ENCODE results near the gene KIF1A. TPM values are rescaled to one million over a fixed set of nuclear protein-coding genes. Genes with fewer than 3 reads are reported as not detected.

Gene KIF1A
- 0.89 TPM for total RNA-seq

- no peak for DNase-seq
Measured at GRCh38 chr2:240819858-240820606, at the start of gene KIF1A. Gene KIF1A, minus strand, starts transcription at chr2:240820219. Its CDS starts 22,467 bp downstream, at chr2:240797752.

GRCh38 chr2:240869109-240869955, 49.3 kb upstream of the KIF1A start:
- no peak for DNase-seq

- DNase-seq, result no peak
Measured at GRCh38 chr2:240868286-240869108, 48.5 kb upstream of the KIF1A start, which contains the start of gene AGXT. Gene AGXT, plus strand, starts transcription at chr2:240868824. Its CDS starts 42 bp downstream, at chr2:240868866.

GRCh38 chr2:240865391-240865790, 45.4 kb upstream of the KIF1A start:
- DNase-seq, result no peak

- DNase-seq, result no peak
Measured at GRCh38 chr2:240864475-240864874, 44.5 kb upstream of the KIF1A start.

GRCh38 chr2:240861547-240861946, 41.5 kb upstream of the KIF1A start:
- DNase-seq, result no peak

- DNase-seq, result no peak
Measured at GRCh38 chr2:240858871-240859270, 38.9 kb upstream of the KIF1A start.

GRCh38 chr2:240858321-240858720, 38.3 kb upstream of the KIF1A start:
- DNase-seq, result no peak

- no peak for DNase-seq
Measured at GRCh38 chr2:240857039-240858008, 37.3 kb upstream of the KIF1A start.

- no peak for DNase-seq
Measured at GRCh38 chr2:240856151-240856980, 36.3 kb upstream of the KIF1A start.

- no peak for DNase-seq
Measured at GRCh38 chr2:240855670-240856069, 35.7 kb upstream of the KIF1A start.

GRCh38 chr2:240852671-240853314, 32.8 kb upstream of the KIF1A start:
- DNase-seq, result no peak

- peak; percentile 48 for DNase-seq
Measured at GRCh38 chr2:240851078-240851991, 31.3 kb upstream of the KIF1A start.

- DNase-seq, result no peak
Measured at GRCh38 chr2:240850756-240851077, 30.7 kb upstream of the KIF1A start.

- no peak for DNase-seq
Measured at GRCh38 chr2:240850026-240850425, 30.0 kb upstream of the KIF1A start.

GRCh38 chr2:240848900-240849680, 29.1 kb upstream of the KIF1A start:
- DNase-seq, result no peak

- no peak for DNase-seq
Measured at GRCh38 chr2:240847817-240848216, 27.8 kb upstream of the KIF1A start.

All from skin of body (tissue), 2 donors.